GM12878 (cell line): ENCODE data around the gene FGGY. TPM values are rescaled to one million over a fixed set of nuclear protein-coding genes. Genes with fewer than 3 reads are reported as not detected.

Experiments used
- ATAC-seq: fragments of 200-7000 bp; cut with Tn5 transposase; 3 replicates; pipeline ENCODE4 v1.9.1; 2020; ENCODE audit warnings: mild to moderate bottlenecking, moderate library complexity
- BruUV-seq: library from RNA; stranded (reverse); fragments of 400-500 nt; replicated peaks from 2 replicates; lab custom pipeline; 2021; lab: Mats Ljungman, UMichigan
- CTCF ChIA-PET: fragments of 300-600 bp; sonication (Branson Sonifier 250); formaldehyde crosslinking; extraction: SDS; loops from one replicate; lab custom pipeline; 2021; ENCODE audit warnings: inconsistent platforms; lab: Yijun Ruan, JAX
- POLR2A ChIA-PET: fragments of 350-600 bp; formaldehyde crosslinking; extraction: SDS; loops from one replicate; lab custom pipeline; 2021; ENCODE audit warnings: inconsistent platforms; lab: Charles Lee
- RAD21 ChIA-PET: fragments of 300-600 bp; sonication (Branson Sonifier 250); formaldehyde crosslinking; loops from one replicate; lab custom pipeline; 2023; ENCODE audit warnings: antibody characterized with exemption; ENCODE audit not compliant: unreplicated experiment; lab: Charles Lee
- SMC1A ChIA-PET: fragments of 300-600 bp; sonication (Branson Sonifier 250); formaldehyde crosslinking; loops from one replicate; lab custom pipeline; 2023; ENCODE audit not compliant: unreplicated experiment, uncharacterized antibody; lab: Charles Lee
- DNase-seq: peaks from one replicate; pipeline ENCODE4 v3.0.0-alpha.2; 2011; ENCODE audit warnings: low read depth, low spot score
- FAIRE-seq: peaks from 3 replicates; lab custom pipeline; 2011; peaks lifted over from hg19 to GRCh38; lab: Jason Lieb, UNC
- H2AFZ ChIP-seq: 2 replicates; pipeline ENCODE4 v1.6.0; 2011; ENCODE audit warnings: low read depth, low read length, control low read depth; ENCODE audit not compliant: control insufficient read depth
- H3K27ac ChIP-seq: 2 replicates; pipeline ENCODE4 v1.5.1; 2011; ENCODE audit warnings: control low read depth; ENCODE audit not compliant: control insufficient read depth, insufficient read depth
- H3K27me3 ChIP-seq, 2 experiments: replicated peaks in 1 of 2; 2 replicates each; pipeline versions ENCODE4 v1.6.0 to v1.6.1; 2011; ENCODE audit warnings: low read length in 1 of 2; ENCODE audit not compliant: control insufficient read depth in 2 of 2, insufficient read depth in 2 of 2
- H3K36me3 ChIP-seq, 2 experiments: 2 replicates each; pipeline ENCODE4 v1.5.1; 2011; ENCODE audit warnings: low read length in 1 of 2; ENCODE audit not compliant: control insufficient read depth in 2 of 2, insufficient read depth in 2 of 2
- H3K4me1 ChIP-seq: 2 replicates; pipeline ENCODE4 v1.6.1; 2011; ENCODE audit warnings: mild to moderate bottlenecking, low read length, moderate library complexity, mixed read lengths; ENCODE audit not compliant: control insufficient read depth, insufficient read depth
- H3K4me2 ChIP-seq: 2 replicates; pipeline ENCODE4 v1.6.0; 2011; ENCODE audit warnings: control low read depth; ENCODE audit not compliant: control insufficient read depth, insufficient read depth
- H3K4me3 ChIP-seq: fragments of 200-600 bp; sonication (generic); 2 replicates; pipeline ENCODE4 v1.5.1; 2016
- H3K79me2 ChIP-seq: 2 replicates; pipeline ENCODE4 v1.6.0; 2011; ENCODE audit warnings: low read length; ENCODE audit not compliant: control insufficient read depth, insufficient read depth
- H3K9ac ChIP-seq: 2 replicates; pipeline ENCODE4 v1.8.0; 2011; ENCODE audit warnings: low read length, control low read depth, mixed read lengths; ENCODE audit not compliant: control insufficient read depth, insufficient read depth
- H3K9me3 ChIP-seq: replicated peaks from 3 replicates; pipeline ENCODE4 v1.5.1; 2011; ENCODE audit warnings: mild to moderate bottlenecking, low read length; ENCODE audit not compliant: control insufficient read depth, insufficient read depth
- H4K20me1 ChIP-seq: 2 replicates; pipeline ENCODE4 v1.6.0; 2011; ENCODE audit not compliant: control insufficient read depth, insufficient read depth
- FOXM1 ChIP-seq: IDR thresholded peaks from 2 replicates; pipeline ENCODE4 v1.6.1; 2012; ENCODE audit warnings: low read depth, mild to moderate bottlenecking, inconsistent platforms, low read length, moderate library complexity
- IRF4 ChIP-seq: IDR thresholded peaks from 2 replicates; pipeline ENCODE4 v1.6.1; 2011; ENCODE audit warnings: low read depth, low read length
- TARDBP ChIP-seq: IDR thresholded peaks from 2 replicates; pipeline ENCODE4 v1.6.1; 2016; ENCODE audit warnings: borderline replicate concordance
- TCF3 ChIP-seq: IDR thresholded peaks from 2 replicates; pipeline ENCODE4 v1.6.1; 2012; ENCODE audit warnings: low read depth, mild to moderate bottlenecking, low read length, borderline replicate concordance; ENCODE audit not compliant: insufficient read depth
- WGBS: methylation state at CpG from one replicate; pipeline ENCODE4 v1.1.6; 2016; ENCODE audit warnings: low lambda C conversion rate; ENCODE audit not compliant: insufficient replicate concordance, insufficient coverage; ENCODE audit errors: missing lambda C conversion rate; 5-methylcytosine and 5-hydroxymethylcytosine counted together
- in situ Hi-C: fragments of 300-500 bp; cut with MboI; formaldehyde crosslinking; loops from 9 replicates; pipeline ENCODE4 v1.14.3; 2018; ENCODE audit warnings: mixed read lengths
- intact Hi-C: fragments of 100-400 bp; cut with micrococcal nuclease; formaldehyde crosslinking; loops from one replicate; pipeline ENCODE4 v1.14.2; 2022; ENCODE audit not compliant: unreplicated experiment
- polyA plus RNA-seq, 11 experiments: library from polyadenylated mRNA; depleted of rRNA in 4 of 11; unstranded in 6 of 11; stranded (reverse) in 5 of 11; fragments of >200 nt; fragmentation: Nextera tagmentation in 4 of 11; fragmentation: Illumina TruSeq in 1 of 11; extraction: Ambion mirVana in 4 of 11; extraction: Trizol in 1 of 11; gene quantifications; 1 replicate in 1 of 11; 2 replicates in 10 of 11; pipeline versions ENCODE4 v1.2.1 to v1.2.3, GENCODE V29; 2011 to 2016; ENCODE audit warnings: inconsistent platforms in 2 of 11, missing spikeins in 2 of 11, low read depth in 1 of 11
- total RNA-seq, 4 experiments: library from RNA; depleted of rRNA in 3 of 4; stranded (reverse); fragments of >200 nt in 3 of 4; fragmentation: Illumina TruSeq in 1 of 4; extraction: Trizol in 1 of 4; gene quantifications; 2 replicates each; pipeline versions ENCODE4 v1.2.1 to v1.2.3, GENCODE V29; 2013 to 2021
- TF ChIP-seq, protein P1 (sequence below): IDR thresholded peaks from 2 replicates; pipeline ENCODE4 v1.6.1; 2012; ENCODE audit warnings: low read length, inconsistent platforms

The FGGY gene
- total and polyA plus RNA-seq, 10 of the 15 experiments (the other 5 are each of a cell fraction or from before 2014, with no cell fraction given), result 6.2 to 11.9 (median 7.5) TPM

GRCh38 chr1:59539961-59540681 is 243.2 kb downstream of the FGGY start (continued):
- TF ChIP-seq, protein P1, sequence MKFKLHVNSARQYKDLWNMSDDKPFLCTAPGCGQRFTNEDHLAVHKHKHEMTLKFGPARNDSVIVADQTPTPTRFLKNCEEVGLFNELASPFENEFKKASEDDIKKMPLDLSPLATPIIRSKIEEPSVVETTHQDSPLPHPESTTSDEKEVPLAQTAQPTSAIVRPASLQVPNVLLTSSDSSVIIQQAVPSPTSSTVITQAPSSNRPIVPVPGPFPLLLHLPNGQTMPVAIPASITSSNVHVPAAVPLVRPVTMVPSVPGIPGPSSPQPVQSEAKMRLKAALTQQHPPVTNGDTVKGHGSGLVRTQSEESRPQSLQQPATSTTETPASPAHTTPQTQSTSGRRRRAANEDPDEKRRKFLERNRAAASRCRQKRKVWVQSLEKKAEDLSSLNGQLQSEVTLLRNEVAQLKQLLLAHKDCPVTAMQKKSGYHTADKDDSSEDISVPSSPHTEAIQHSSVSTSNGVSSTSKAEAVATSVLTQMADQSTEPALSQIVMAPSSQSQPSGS, result no peak

- no peaks in the 10 kb centered on the region for H4K20me1 ChIP-seq
- no peaks in the 10 kb centered on the region for H3K36me3 ChIP-seq
- no peak for DNase-seq
- no peak overlapping the region for H3K4me2 ChIP-seq
- BruUV-seq, result no TSS peak
- TF ChIP-seq TCF3 (no peak), TARDBP (no peak), FOXM1 (no peak), IRF4 (no peak)
- FAIRE-seq, result no peak
- ChIA-PET POLR2A (no interaction called here), CTCF (interaction anchor here (1.1 kb wide), 1 partner anchor 9 kb away, joined by 4 read pairs; no protein-coding TSS in a partner anchor), SMC1A (interaction anchor here (1.0 kb wide), 1 partner anchor 12 kb away, joined by 4 read pairs; no protein-coding TSS in a partner anchor), RAD21 (no interaction called here)
- H3K4me1 ChIP-seq, result no peaks in the 10 kb centered on the region
- in situ Hi-C loops, result no loop called here
- H3K9ac ChIP-seq, result no peak overlapping the region
- no peak overlapping the region for H3K27ac ChIP-seq
- H2AFZ ChIP-seq, result no peak overlapping the region
- no peaks in the 10 kb centered on the region for H3K9me3 ChIP-seq
- no peaks in the 10 kb centered on the region for H3K27me3 ChIP-seq
- no peaks in the 10 kb centered on the region for H3K79me2 ChIP-seq
- ATAC-seq, result no peak
- no peak overlapping the region for H3K4me3 ChIP-seq
- WGBS, result 26% methylated on average over 2 of the region's 2 CpGs
- intact Hi-C loops, result no loop called here
Measured at GRCh38 chr1:59541161-59541560, 244.3 kb downstream of the FGGY start.
